Uterus (tissue), 2 donors: ENCODE results near the gene PKNOX2.

Experiments
- POLR2A ChIP-seq, 2 donors: fragments of 450-650 bp; IDR thresholded peaks; one replicate each; pipeline ENCODE4 v1.6.1; 2016; ENCODE audit warnings: antibody characterized with exemption in 2 of 2, mild to moderate bottlenecking in 1 of 2, moderate library complexity in 1 of 2
- TF ChIP-seq, protein P1 (sequence below), 4 experiments: fragments of 200-600 bp in 2 of 4; fragments of 450-650 bp in 2 of 4; sonication (generic) in 2 of 4; IDR thresholded peaks; one replicate each; pipeline ENCODE4 v1.5.1; 2016 to 2019; ENCODE audit warnings: antibody characterized with exemption in 4 of 4, mild to moderate bottlenecking in 2 of 4, moderate library complexity in 1 of 4

DNA sequence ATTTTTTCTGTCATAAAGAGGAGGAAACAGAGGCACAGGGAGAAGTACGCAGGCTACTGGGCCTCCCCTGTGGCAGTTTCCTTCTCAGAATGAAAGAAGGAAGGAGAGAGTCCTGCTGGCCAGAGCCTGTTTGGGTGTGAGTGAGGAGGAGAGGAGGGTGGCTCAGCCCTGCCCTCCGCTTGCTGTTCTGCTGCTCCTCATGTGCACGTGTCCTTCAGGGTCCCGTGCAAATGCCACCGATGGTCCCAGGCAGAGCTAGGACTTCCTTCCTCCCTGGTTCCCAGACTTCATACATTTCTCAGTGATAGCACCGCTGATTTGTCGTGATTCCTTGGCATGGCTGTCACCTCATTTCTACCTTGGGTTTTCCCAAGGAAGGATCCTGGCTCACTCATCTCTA is 88.7 kb downstream of the PKNOX2 start:
- TF ChIP-seq, protein P1, sequence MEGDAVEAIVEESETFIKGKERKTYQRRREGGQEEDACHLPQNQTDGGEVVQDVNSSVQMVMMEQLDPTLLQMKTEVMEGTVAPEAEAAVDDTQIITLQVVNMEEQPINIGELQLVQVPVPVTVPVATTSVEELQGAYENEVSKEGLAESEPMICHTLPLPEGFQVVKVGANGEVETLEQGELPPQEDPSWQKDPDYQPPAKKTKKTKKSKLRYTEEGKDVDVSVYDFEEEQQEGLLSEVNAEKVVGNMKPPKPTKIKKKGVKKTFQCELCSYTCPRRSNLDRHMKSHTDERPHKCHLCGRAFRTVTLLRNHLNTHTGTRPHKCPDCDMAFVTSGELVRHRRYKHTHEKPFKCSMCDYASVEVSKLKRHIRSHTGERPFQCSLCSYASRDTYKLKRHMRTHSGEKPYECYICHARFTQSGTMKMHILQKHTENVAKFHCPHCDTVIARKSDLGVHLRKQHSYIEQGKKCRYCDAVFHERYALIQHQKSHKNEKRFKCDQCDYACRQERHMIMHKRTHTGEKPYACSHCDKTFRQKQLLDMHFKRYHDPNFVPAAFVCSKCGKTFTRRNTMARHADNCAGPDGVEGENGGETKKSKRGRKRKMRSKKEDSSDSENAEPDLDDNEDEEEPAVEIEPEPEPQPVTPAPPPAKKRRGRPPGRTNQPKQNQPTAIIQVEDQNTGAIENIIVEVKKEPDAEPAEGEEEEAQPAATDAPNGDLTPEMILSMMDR (IDR thresholded peaks at IDR 0.05), result no peak
- no peak for TF ChIP-seq POLR2A (IDR thresholded peaks at IDR 0.05)
